GM18499 (cell line): ENCODE measurements around the gene LAMB4.

ENCODE experiments used
- ATAC-seq: cut with Tn5 transposase; IDR thresholded peaks from one replicate; pipeline ENCODE4 v1.9.1; 2021; ENCODE audit warnings: moderate number of reproducible peaks; ENCODE audit not compliant: insufficient read depth, unreplicated experiment

Gene LAMB4

DNA sequence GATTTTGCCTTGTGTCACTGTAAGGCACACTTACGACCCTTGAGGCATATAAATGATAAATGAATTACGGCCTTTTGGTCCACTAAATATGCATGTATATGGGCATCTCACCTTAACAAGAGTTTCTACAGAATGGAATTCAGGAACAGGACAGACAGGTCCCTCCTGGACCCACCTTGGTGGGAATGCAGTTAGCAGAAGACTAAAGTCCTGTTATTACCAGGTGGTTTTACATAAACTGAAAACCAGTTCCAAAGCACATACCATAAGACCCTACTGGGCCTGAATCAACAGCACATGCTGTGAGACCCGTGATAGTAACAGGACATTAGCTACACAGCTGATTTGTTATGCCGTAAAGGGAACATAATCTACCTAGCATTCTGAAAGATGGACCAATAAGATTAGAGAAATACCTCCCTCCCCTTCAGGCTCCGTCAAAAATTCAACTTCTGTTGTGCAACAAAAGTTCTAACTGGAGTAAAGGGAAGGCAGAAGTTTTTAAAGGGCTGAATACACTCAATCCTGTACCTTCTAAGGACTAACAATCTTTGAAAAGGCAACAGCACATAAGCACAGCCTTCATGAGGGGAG, 151.2 kb downstream of the LAMB4 start:
- ATAC-seq = no peak

DNA sequence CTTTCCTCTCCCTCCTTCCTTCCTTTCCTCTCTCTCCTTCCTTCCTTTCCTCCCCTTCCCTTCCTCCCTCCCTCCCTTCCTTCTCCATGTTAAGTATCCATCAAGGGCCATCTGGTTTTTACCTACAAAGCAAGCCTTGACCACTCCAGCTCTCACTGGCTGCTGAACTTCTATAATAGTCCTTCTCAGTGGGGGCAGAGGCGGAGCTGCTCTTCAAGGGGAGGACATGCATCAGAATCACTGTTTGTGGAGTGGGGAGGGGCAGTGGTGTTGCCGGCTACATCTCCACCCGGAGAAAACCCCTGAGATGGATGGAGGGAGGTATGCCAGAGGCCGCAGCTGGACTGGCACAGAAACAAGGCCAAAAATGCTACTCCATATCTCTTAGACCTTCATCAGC, 153.1 kb downstream of the LAMB4 start:
- no peak for ATAC-seq

GRCh38 chr7:107976620-107977019, 153.5 kb downstream of the LAMB4 start:
- no peak for ATAC-seq

GRCh38 chr7:107975394-107976013, 154.7 kb downstream of the LAMB4 start:
- ATAC-seq = no peak

- no peak for ATAC-seq
These were observed 156.3 kb downstream of the LAMB4 start for GRCh38 chr7:107973861-107974260.
